H9 (cell line): ENCODE results near the gene FYCO1. TPM values are rescaled to one million over a fixed set of nuclear protein-coding genes. Genes with fewer than 3 reads are reported as not detected.
"Not testable (repeated sequence)": the region's sequence is repeated elsewhere in the genome, so short reads cannot be mapped to it uniquely, and the experiment has no call there.

Experiments
- DNase-seq: peaks from one replicate; pipeline ENCODE4 v3.0.0-alpha.2; 2017
- H2AFZ ChIP-seq: one replicate; pipeline ENCODE4 v1.6.1; 2013; ENCODE audit warnings: mild to moderate bottlenecking, low read length, control low read depth, moderate library complexity
- H2AK5ac ChIP-seq: 2 replicates; pipeline ENCODE4 v1.6.1; 2013; ENCODE audit warnings: low read length, control low read depth, mixed read lengths; ENCODE audit not compliant: insufficient read length
- H2BK120ac ChIP-seq: one replicate; pipeline ENCODE4 v1.6.1; 2013; ENCODE audit warnings: low read depth, mild to moderate bottlenecking, low read length, control low read depth, inconsistent platforms; ENCODE audit not compliant: poor library complexity, severe bottlenecking
- H2BK12ac ChIP-seq: 2 replicates; pipeline ENCODE4 v1.6.1; 2013; ENCODE audit warnings: low read length, control low read depth, mixed read lengths, low read depth; ENCODE audit not compliant: insufficient read length
- H2BK15ac ChIP-seq: 2 replicates; pipeline ENCODE4 v1.6.1; 2013; ENCODE audit warnings: low read depth, low read length, control low read depth
- H2BK20ac ChIP-seq: one replicate; pipeline ENCODE4 v1.6.1; 2013; ENCODE audit warnings: low read depth, mild to moderate bottlenecking, low read length, control low read depth, inconsistent platforms; ENCODE audit not compliant: poor library complexity, severe bottlenecking
- H2BK5ac ChIP-seq: 2 replicates; pipeline ENCODE4 v1.6.1; 2013; ENCODE audit warnings: low read length, control low read depth, mixed read lengths; ENCODE audit not compliant: insufficient read length
- H3K14ac ChIP-seq: 2 replicates; pipeline ENCODE4 v1.6.1; 2013; ENCODE audit warnings: low read length, control low read depth; ENCODE audit not compliant: insufficient read depth
- H3K18ac ChIP-seq: 2 replicates; pipeline ENCODE4 v1.6.1; 2013; ENCODE audit warnings: low read depth, mild to moderate bottlenecking, mixed read lengths, low read length, control low read depth; ENCODE audit not compliant: insufficient read length
- H3K23ac ChIP-seq: 2 replicates; pipeline ENCODE4 v1.6.1; 2013; ENCODE audit warnings: low read length, control low read depth, mixed read lengths, low read depth; ENCODE audit not compliant: insufficient read length
- H3K23me2 ChIP-seq: 2 replicates; pipeline ENCODE4 v1.6.1; 2013; ENCODE audit warnings: low read depth, mild to moderate bottlenecking, mixed read lengths, low read length, control low read depth; ENCODE audit not compliant: insufficient read length, poor library complexity, severe bottlenecking
- H3K27ac ChIP-seq: 2 replicates; pipeline ENCODE4 v1.5.1; 2013; ENCODE audit warnings: low read length, control low read depth, mixed read lengths, low read depth; ENCODE audit not compliant: insufficient read length
- H3K27me3 ChIP-seq: 2 replicates; pipeline ENCODE4 v1.6.1; 2013; ENCODE audit warnings: low read length, control low read depth, inconsistent platforms; ENCODE audit not compliant: insufficient read depth
- H3K4ac ChIP-seq: 2 replicates; pipeline ENCODE4 v1.6.1; 2013; ENCODE audit warnings: low read depth, mild to moderate bottlenecking, control low read depth, inconsistent platforms, low read length, moderate library complexity
- H3K4me1 ChIP-seq: 2 replicates; pipeline ENCODE4 v1.6.1; 2013; ENCODE audit warnings: low read length, control low read depth, inconsistent platforms; ENCODE audit not compliant: insufficient read depth
- H3K4me2 ChIP-seq: 2 replicates; pipeline ENCODE4 v1.6.1; 2013; ENCODE audit warnings: low read length, control low read depth, mixed read lengths; ENCODE audit not compliant: insufficient read length, insufficient read depth
- H3K56ac ChIP-seq: 2 replicates; pipeline ENCODE4 v1.6.1; 2013; ENCODE audit warnings: low read depth, mild to moderate bottlenecking, mixed read lengths, low read length, control low read depth; ENCODE audit not compliant: insufficient read length
- H3K79me1 ChIP-seq: 2 replicates; pipeline ENCODE4 v1.6.1; 2013; ENCODE audit warnings: low read depth, mild to moderate bottlenecking, moderate library complexity, low read length, control low read depth, inconsistent platforms; ENCODE audit not compliant: insufficient read depth, poor library complexity, severe bottlenecking
- H3K79me2 ChIP-seq: 2 replicates; pipeline ENCODE4 v1.6.1; 2013; ENCODE audit warnings: low read length, control low read depth, inconsistent platforms; ENCODE audit not compliant: insufficient read depth
- H3K9ac ChIP-seq: 2 replicates; pipeline ENCODE4 v1.6.1; 2013; ENCODE audit warnings: low read length, control low read depth, mixed read lengths; ENCODE audit not compliant: insufficient read length; ENCODE audit errors: extremely low read depth
- H3K9me3 ChIP-seq: one replicate; pipeline ENCODE4 v1.6.1; 2013; ENCODE audit warnings: low read depth, low read length, inconsistent platforms; ENCODE audit not compliant: control insufficient read depth
- H3T11ph ChIP-seq: one replicate; pipeline ENCODE4 v1.6.1; 2013; ENCODE audit warnings: mild to moderate bottlenecking, low read length, control low read depth, inconsistent platforms
- H4K20me1 ChIP-seq: one replicate; pipeline ENCODE4 v1.6.1; 2013; ENCODE audit not compliant: control insufficient read depth, insufficient read length, insufficient read depth
- H4K5ac ChIP-seq: 2 replicates; pipeline ENCODE4 v1.6.1; 2013; ENCODE audit warnings: low read depth, mild to moderate bottlenecking, mixed read lengths, low read length, control low read depth; ENCODE audit not compliant: insufficient read length
- H4K8ac ChIP-seq: replicated peaks from 2 replicates; pipeline ENCODE4 v1.6.1; 2013; ENCODE audit warnings: low read length, control low read depth, mixed read lengths, low read depth; ENCODE audit not compliant: insufficient read length
- H4K91ac ChIP-seq: 2 replicates; pipeline ENCODE4 v1.6.1; 2013; ENCODE audit warnings: low read depth, mild to moderate bottlenecking, moderate library complexity, mixed read lengths, low read length, control low read depth; ENCODE audit not compliant: insufficient read length
- H3K27ac Mint-ChIP-seq, 3 experiments: 2 replicates in 2 of 3; 3 replicates in 1 of 3; pipeline ENCODE4 v1.8.0; 2020 to 2021; ENCODE audit warnings: mixed read lengths in 3 of 3, mild to moderate bottlenecking in 1 of 3, moderate library complexity in 1 of 3
- H3K27me3 Mint-ChIP-seq: 2 replicates; pipeline ENCODE4 v1.8.0; 2021; ENCODE audit warnings: low read depth, mild to moderate bottlenecking, moderate library complexity, mixed read lengths
- H3K36me3 Mint-ChIP-seq, 3 experiments: 2 replicates in 2 of 3; 3 replicates in 1 of 3; pipeline ENCODE4 v1.8.0; 2020 to 2021; ENCODE audit warnings: low read depth in 3 of 3, mixed read lengths in 3 of 3; ENCODE audit not compliant: insufficient read depth in 1 of 3
- H3K4me1 Mint-ChIP-seq, 2 experiments: 2 replicates each; pipeline ENCODE4 v1.8.0; 2020; ENCODE audit warnings: mixed read lengths in 2 of 2
- H3K4me3 Mint-ChIP-seq, 2 experiments: 2 replicates in 1 of 2; 3 replicates in 1 of 2; pipeline ENCODE4 v1.8.0; 2020 to 2021; ENCODE audit warnings: mild to moderate bottlenecking in 2 of 2, mixed read lengths in 2 of 2, moderate library complexity in 1 of 2
- H3K9me3 Mint-ChIP-seq, 2 experiments: 2 replicates in 1 of 2; 3 replicates in 1 of 2; pipeline ENCODE4 v1.8.0; 2020; ENCODE audit warnings: mild to moderate bottlenecking in 2 of 2, mixed read lengths in 2 of 2, moderate library complexity in 1 of 2
- CTCF ChIP-seq: fragments of 200-600 bp; sonication (generic); conservative IDR thresholded peaks from 3 replicates; pipeline ENCODE4 v1.8.0; 2021; ENCODE audit warnings: antibody characterized with exemption, mild to moderate bottlenecking
- WGBS: extraction: QIAGEN DNeasy Blood & Tissue Kit; methylation state at CpG from one replicate; pipeline ENCODE4 v1.1.7; 2013; ENCODE audit warnings: missing lambda C conversion rate, low lambda C conversion rate, mixed read lengths; ENCODE audit not compliant: insufficient read length; ENCODE audit errors: extremely low coverage; 5-methylcytosine and 5-hydroxymethylcytosine counted together
- total RNA-seq: library from RNA; stranded (reverse); gene quantifications from 2 replicates; pipeline ENCODE4 v1.2.1, GENCODE V29; 2021

The FYCO1 gene
- total RNA-seq, 1 experiment from 2014 or later: 10.4 TPM

GRCh38 chr3:46038916-46039315 is 43.3 kb upstream of the FYCO1 start:
- H3K4me3 Mint-ChIP-seq: no peak overlapping the region

GRCh38 chr3:46038071-46038470 is 42.4 kb upstream of the FYCO1 start:
- H2AK5ac ChIP-seq, H3K4me1 Mint-ChIP-seq, H3K79me2 ChIP-seq, H3K9me3 Mint-ChIP-seq, H3T11ph ChIP-seq, H3K23me2 ChIP-seq, H2BK15ac ChIP-seq, H2BK120ac ChIP-seq, H3K4me3 Mint-ChIP-seq, H3K56ac ChIP-seq, H2AFZ ChIP-seq, H3K27ac ChIP-seq, H4K91ac ChIP-seq, H3K4ac ChIP-seq, DNase-seq, H3K27ac Mint-ChIP-seq, H3K4me1 ChIP-seq, H2BK20ac ChIP-seq, H3K9ac ChIP-seq, H3K27me3 ChIP-seq, H3K23ac ChIP-seq, H4K8ac ChIP-seq, H2BK12ac ChIP-seq, H3K79me1 ChIP-seq, H3K14ac ChIP-seq, H3K27me3 Mint-ChIP-seq, H2BK5ac ChIP-seq, H3K9me3 ChIP-seq, H4K20me1 ChIP-seq, H3K18ac ChIP-seq, H3K4me2 ChIP-seq, H4K5ac ChIP-seq, H3K36me3 Mint-ChIP-seq: not testable (repeated sequence)
- no CpG with 5 or more reads among the region's 3 CpGs for WGBS

More at GRCh38 chr3:46038916-46039315, 43.3 kb upstream of the FYCO1 start:
- Histone ChIP-seq H2AFZ (no peak overlapping the region), H2BK15ac (no peak overlapping the region), H3K4me1 (no peaks in the 10 kb centered on the region), H3K27ac (no peak overlapping the region), H3T11ph (no peak overlapping the region), H3K18ac (no peak overlapping the region), H3K56ac (no peak overlapping the region), H2BK120ac (no peak overlapping the region), H3K9ac (no peak overlapping the region), H2BK12ac (no peak overlapping the region), H3K9me3 (no peaks in the 10 kb centered on the region), H2BK20ac (no peak overlapping the region), H3K4me2 (no peak overlapping the region), H3K79me2 (no peaks in the 10 kb centered on the region), H4K91ac (no peak overlapping the region), H2AK5ac (no peak overlapping the region), H4K8ac (no peak overlapping the region), H4K20me1 (no peaks in the 10 kb centered on the region), H2BK5ac (no peak overlapping the region), H3K14ac (no peak overlapping the region), H3K27me3 (no peaks in the 10 kb centered on the region), H3K4ac (no peak overlapping the region), H3K23ac (no peak overlapping the region), H3K23me2 (no peaks in the 10 kb centered on the region), H4K5ac (no peak overlapping the region), H3K79me1 (no peaks in the 10 kb centered on the region)
- WGBS: no CpG with 5 or more reads among the region's 1 CpG
- H3K27ac Mint-ChIP-seq: no peak overlapping the region
- no peaks in the 10 kb centered on the region for H3K27me3 Mint-ChIP-seq
- H3K9me3 Mint-ChIP-seq: 0 out of 5 replicates have a peak, but pooled peaks cover 0 to 2% of the 10 kb centered on the region in 2 experiments
- no peaks in the 10 kb centered on the region for H3K36me3 Mint-ChIP-seq
- H3K4me1 Mint-ChIP-seq: no peaks in the 10 kb centered on the region
- no peak for TF ChIP-seq CTCF
- no peak for DNase-seq
